Measurements from ENCODE around the gene AKNA.

AKNA gene

GRCh38 chr9:114429488-114429887 is 41.7 kb upstream of the AKNA start:
- no peak overlapping the region for H3K4me3 ChIP-seq (ENCODE audit: extremely low read depth, insufficient read depth, low read length, poor library complexity, severe bottlenecking)
- no peaks in the 10 kb centered on the region for H3K36me3 ChIP-seq (ENCODE audit: control insufficient read depth, insufficient read depth, low read length)
- peaks cover 3% of the 10 kb centered on the region for H3K4me1 ChIP-seq (ENCODE audit: control insufficient read depth, insufficient read depth, low read length, poor library complexity, severe bottlenecking)
- no peak overlapping the region for H3K27ac ChIP-seq (ENCODE audit: low read depth, low read length, severe bottlenecking)
- H3K9me3 ChIP-seq (ENCODE audit: control insufficient read depth, low read length) = no peaks in the 10 kb centered on the region
- 84 to 85% methylated on average over 3 to 5 of the region's 6 CpGs for WGBS, 2 experiments (ENCODE audit: insufficient coverage in 2 of 2)

- 91 to 95% methylated on average over 8 of the region's 8 CpGs for WGBS, 2 experiments (ENCODE audit: insufficient coverage in 2 of 2)
- Histone ChIP-seq H3K4me1 (ENCODE audit: control insufficient read depth, insufficient read depth, low read length, poor library complexity, severe bottlenecking) (peaks cover 3% of the 10 kb centered on the region), H3K27ac (ENCODE audit: low read depth, low read length, severe bottlenecking) (no peak overlapping the region), H3K9me3 (ENCODE audit: control insufficient read depth, low read length) (no peaks in the 10 kb centered on the region), H3K36me3 (ENCODE audit: control insufficient read depth, insufficient read depth, low read length) (no peaks in the 10 kb centered on the region), H3K4me3 (ENCODE audit: extremely low read depth, insufficient read depth, low read length, poor library complexity, severe bottlenecking) (no peak overlapping the region)
Observed at GRCh38 chr9:114428466-114428865, 40.7 kb upstream of the AKNA start.

- no peaks in the 10 kb centered on the region for H3K36me3 ChIP-seq (ENCODE audit: control insufficient read depth, insufficient read depth, low read length)
- no peak overlapping the region for H3K4me3 ChIP-seq (ENCODE audit: extremely low read depth, insufficient read depth, low read length, poor library complexity, severe bottlenecking)
- H3K27ac ChIP-seq (ENCODE audit: low read depth, low read length, severe bottlenecking) = no peak overlapping the region
- H3K9me3 ChIP-seq (ENCODE audit: control insufficient read depth, low read length) = no peaks in the 10 kb centered on the region
- H3K4me1 ChIP-seq (ENCODE audit: control insufficient read depth, insufficient read depth, low read length, poor library complexity, severe bottlenecking) = peaks cover 3% of the 10 kb centered on the region
- 93 to 100% methylated on average over 1 to 3 of the region's 4 CpGs for WGBS, 2 experiments (ENCODE audit: insufficient coverage in 2 of 2)
Observed at GRCh38 chr9:114427644-114428043, 39.9 kb upstream of the AKNA start.

GRCh38 chr9:114426046-114426948 is 38.5 kb upstream of the AKNA start:
- H3K9me3 ChIP-seq (ENCODE audit: control insufficient read depth, low read length) = no peaks in the 10 kb centered on the region
- no peak overlapping the region for H3K27ac ChIP-seq (ENCODE audit: low read depth, low read length, severe bottlenecking)
- H3K36me3 ChIP-seq (ENCODE audit: control insufficient read depth, insufficient read depth, low read length) = no peaks in the 10 kb centered on the region
- H3K4me3 ChIP-seq (ENCODE audit: extremely low read depth, insufficient read depth, low read length, poor library complexity, severe bottlenecking) = no peak overlapping the region
- H3K4me1 ChIP-seq (ENCODE audit: control insufficient read depth, insufficient read depth, low read length, poor library complexity, severe bottlenecking) = peaks cover 3% of the 10 kb centered on the region
- WGBS, 2 experiments (ENCODE audit: insufficient coverage in 2 of 2) = 89 to 93% methylated on average over 15 to 16 of the region's 18 CpGs

- H3K36me3 ChIP-seq (ENCODE audit: control insufficient read depth, insufficient read depth, low read length) = no peaks in the 10 kb centered on the region
- no peaks in the 10 kb centered on the region for H3K9me3 ChIP-seq (ENCODE audit: control insufficient read depth, low read length)
- H3K4me1 ChIP-seq (ENCODE audit: control insufficient read depth, insufficient read depth, low read length, poor library complexity, severe bottlenecking) = peaks cover 3% of the 10 kb centered on the region
- 93 to 94% methylated on average over 11 of the region's 11 CpGs for WGBS, 2 experiments (ENCODE audit: insufficient coverage in 2 of 2)
- no peak overlapping the region for H3K4me3 ChIP-seq (ENCODE audit: extremely low read depth, insufficient read depth, low read length, poor library complexity, severe bottlenecking)
- no peak overlapping the region for H3K27ac ChIP-seq (ENCODE audit: low read depth, low read length, severe bottlenecking)
Observed at GRCh38 chr9:114425126-114425525, 37.3 kb upstream of the AKNA start.

GRCh38 chr9:114424126-114424525 is 36.3 kb upstream of the AKNA start:
- WGBS, 2 experiments (ENCODE audit: insufficient coverage in 2 of 2) = 93 to 94% methylated on average over 12 of the region's 12 CpGs
- no peak overlapping the region for H3K27ac ChIP-seq (ENCODE audit: low read depth, low read length, severe bottlenecking)
- no peak overlapping the region for H3K4me3 ChIP-seq (ENCODE audit: extremely low read depth, insufficient read depth, low read length, poor library complexity, severe bottlenecking)
- no peaks in the 10 kb centered on the region for H3K9me3 ChIP-seq (ENCODE audit: control insufficient read depth, low read length)
- no peaks in the 10 kb centered on the region for H3K36me3 ChIP-seq (ENCODE audit: control insufficient read depth, insufficient read depth, low read length)
- H3K4me1 ChIP-seq (ENCODE audit: control insufficient read depth, insufficient read depth, low read length, poor library complexity, severe bottlenecking) = peaks cover 3% of the 10 kb centered on the region

- H3K27ac ChIP-seq (ENCODE audit: low read depth, low read length, severe bottlenecking) = no peak overlapping the region
- H3K4me1 ChIP-seq (ENCODE audit: control insufficient read depth, insufficient read depth, low read length, poor library complexity, severe bottlenecking) = peaks cover 3% of the 10 kb centered on the region
- no peaks in the 10 kb centered on the region for H3K9me3 ChIP-seq (ENCODE audit: control insufficient read depth, low read length)
- WGBS, 2 experiments (ENCODE audit: insufficient coverage in 2 of 2) = 89 to 93% methylated on average over 10 to 12 of the region's 14 CpGs
- H3K36me3 ChIP-seq (ENCODE audit: control insufficient read depth, insufficient read depth, low read length) = no peaks in the 10 kb centered on the region
- H3K4me3 ChIP-seq (ENCODE audit: extremely low read depth, insufficient read depth, low read length, poor library complexity, severe bottlenecking) = no peak overlapping the region
Observed at GRCh38 chr9:114423181-114423580, 35.4 kb upstream of the AKNA start.

- no peaks in the 10 kb centered on the region for H3K9me3 ChIP-seq (ENCODE audit: control insufficient read depth, low read length)
- peaks cover under 1% of the 10 kb centered on the region for H3K4me1 ChIP-seq (ENCODE audit: control insufficient read depth, insufficient read depth, low read length, poor library complexity, severe bottlenecking)
- 84 to 87% methylated on average over 2 of the region's 2 CpGs for WGBS, 2 experiments (ENCODE audit: insufficient coverage in 2 of 2)
- H3K4me3 ChIP-seq (ENCODE audit: extremely low read depth, insufficient read depth, low read length, poor library complexity, severe bottlenecking) = no peak overlapping the region
- H3K36me3 ChIP-seq (ENCODE audit: control insufficient read depth, insufficient read depth, low read length) = no peaks in the 10 kb centered on the region
- H3K27ac ChIP-seq (ENCODE audit: low read depth, low read length, severe bottlenecking) = no peak overlapping the region
Observed at GRCh38 chr9:114421147-114421546, 33.4 kb upstream of the AKNA start.

GRCh38 chr9:114419796-114420195 is 32.0 kb upstream of the AKNA start:
- Histone ChIP-seq H3K4me3 (ENCODE audit: extremely low read depth, insufficient read depth, low read length, poor library complexity, severe bottlenecking) (no peak overlapping the region), H3K9me3 (ENCODE audit: control insufficient read depth, low read length) (no peaks in the 10 kb centered on the region), H3K36me3 (ENCODE audit: control insufficient read depth, insufficient read depth, low read length) (no peaks in the 10 kb centered on the region), H3K27ac (ENCODE audit: low read depth, low read length, severe bottlenecking) (no peak overlapping the region), H3K4me1 (ENCODE audit: control insufficient read depth, insufficient read depth, low read length, poor library complexity, severe bottlenecking) (no peaks in the 10 kb centered on the region)
- 93% methylated on average over 5 of the region's 8 CpGs; no CpG with 5 or more reads in 1 of the 2 experiments for WGBS, 2 experiments (ENCODE audit: insufficient coverage in 2 of 2)

GRCh38 chr9:114418053-114418452 is 30.3 kb upstream of the AKNA start:
- H3K9me3 ChIP-seq (ENCODE audit: control insufficient read depth, low read length) = no peaks in the 10 kb centered on the region
- H3K27ac ChIP-seq (ENCODE audit: low read depth, low read length, severe bottlenecking) = no peak overlapping the region
- H3K36me3 ChIP-seq (ENCODE audit: control insufficient read depth, insufficient read depth, low read length) = no peaks in the 10 kb centered on the region
- 92 to 93% methylated on average over 4 to 6 of the region's 6 CpGs for WGBS, 2 experiments (ENCODE audit: insufficient coverage in 2 of 2)
- no peaks in the 10 kb centered on the region for H3K4me1 ChIP-seq (ENCODE audit: control insufficient read depth, insufficient read depth, low read length, poor library complexity, severe bottlenecking)
- H3K4me3 ChIP-seq (ENCODE audit: extremely low read depth, insufficient read depth, low read length, poor library complexity, severe bottlenecking) = no peak overlapping the region

GRCh38 chr9:114417511-114417910 is 29.7 kb upstream of the AKNA start:
- no peaks in the 10 kb centered on the region for H3K4me1 ChIP-seq (ENCODE audit: control insufficient read depth, insufficient read depth, low read length, poor library complexity, severe bottlenecking)
- 94% methylated on average over 2 of the region's 3 CpGs for WGBS, 2 experiments (ENCODE audit: insufficient coverage in 2 of 2)
- no peak overlapping the region for H3K4me3 ChIP-seq (ENCODE audit: extremely low read depth, insufficient read depth, low read length, poor library complexity, severe bottlenecking)
- no peaks in the 10 kb centered on the region for H3K36me3 ChIP-seq (ENCODE audit: control insufficient read depth, insufficient read depth, low read length)
- H3K9me3 ChIP-seq (ENCODE audit: control insufficient read depth, low read length) = no peaks in the 10 kb centered on the region
- H3K27ac ChIP-seq (ENCODE audit: low read depth, low read length, severe bottlenecking) = no peak overlapping the region

Data from mesodermal cell (in vitro differentiated cells).